PFSK-1 (cell line): Measurements from ENCODE around the gene PHF19.

Source experiments
- FOXP2 ChIP-seq: optimal IDR thresholded peaks from 2 replicates; pipeline ENCODE3; 2011; ENCODE audit warnings: borderline replicate concordance, control low read depth, inconsistent platforms; ENCODE audit not compliant: insufficient read depth; ENCODE audit errors: extremely low read length, extremely low read depth
- POLR2AphosphoS5 ChIP-seq: IDR thresholded peaks from 2 replicates; pipeline ENCODE4 v1.6.1; 2012; ENCODE audit warnings: low read depth, mild to moderate bottlenecking, control low read depth, low read length, moderate library complexity
- REST ChIP-seq, 2 experiments: IDR thresholded peaks; 2 replicates each; pipeline versions ENCODE4 v1.6.1 to v1.8.0; 2011 to 2012; ENCODE audit warnings: low read depth in 2 of 2, low read length in 2 of 2, control low read depth in 1 of 2, inconsistent platforms in 1 of 2, mild to moderate bottlenecking in 1 of 2, moderate library complexity in 1 of 2; ENCODE audit not compliant: insufficient read depth in 1 of 2
- SIN3A ChIP-seq: IDR thresholded peaks from 2 replicates; pipeline ENCODE4 v1.6.1; 2012; ENCODE audit warnings: mild to moderate bottlenecking, low read length, moderate library complexity, borderline replicate concordance; ENCODE audit not compliant: insufficient read depth
- TAF1 ChIP-seq: IDR thresholded peaks from 2 replicates; pipeline ENCODE4 v1.6.1; 2012; ENCODE audit warnings: low read length, control low read depth, borderline replicate concordance; ENCODE audit not compliant: insufficient read depth

Gene PHF19

GRCh38 chr9:120894321-120895148 lies 17.5 kb upstream of the PHF19 start:
- TF ChIP-seq FOXP2 (no peak), REST (IDR thresholded peaks at IDR 0.05; ENCODE audit: insufficient read depth in 1 of 2, low read depth in 2 of 2, low read length in 2 of 2) (no peak), TAF1 (no peak), POLR2AphosphoS5 (no peak), SIN3A (no peak)

- TF ChIP-seq FOXP2 = no peak
- TF ChIP-seq TAF1 = no peak
- TF ChIP-seq SIN3A = no peak
- TF ChIP-seq POLR2AphosphoS5 = no peak
- no peak for TF ChIP-seq REST (IDR thresholded peaks at IDR 0.05; ENCODE audit: insufficient read depth in 1 of 2, low read depth in 2 of 2, low read length in 2 of 2)
These were observed 16.8 kb upstream of the PHF19 start for GRCh38 chr9:120893611-120894307.

- TF ChIP-seq FOXP2 (no peak), TAF1 (no peak), POLR2AphosphoS5 (no peak), SIN3A (no peak), REST (IDR thresholded peaks at IDR 0.05; ENCODE audit: insufficient read depth in 1 of 2, low read depth in 2 of 2, low read length in 2 of 2) (no peak)
These were observed 16.0 kb upstream of the PHF19 start for GRCh38 chr9:120892748-120893610.

GRCh38 chr9:120891884-120892747 lies 15.1 kb upstream of the PHF19 start:
- no peak for TF ChIP-seq FOXP2
- TF ChIP-seq TAF1 = no peak
- no peak for TF ChIP-seq REST (IDR thresholded peaks at IDR 0.05; ENCODE audit: insufficient read depth in 1 of 2, low read depth in 2 of 2, low read length in 2 of 2)
- TF ChIP-seq SIN3A = no peak
- no peak for TF ChIP-seq POLR2AphosphoS5
